NCI-H2227 (cell line): ENCODE results near the gene HIPK3.
"Not testable (repeated sequence)": the region's sequence is repeated elsewhere in the genome, so short reads cannot be mapped to it uniquely, and the experiment has no call there.

Source experiments
- DNase-seq: peaks from one replicate; lab custom pipeline; 2025; ENCODE audit not compliant: unreplicated experiment; lab: John Stamatoyannopoulos, UW

Gene HIPK3

DNA sequence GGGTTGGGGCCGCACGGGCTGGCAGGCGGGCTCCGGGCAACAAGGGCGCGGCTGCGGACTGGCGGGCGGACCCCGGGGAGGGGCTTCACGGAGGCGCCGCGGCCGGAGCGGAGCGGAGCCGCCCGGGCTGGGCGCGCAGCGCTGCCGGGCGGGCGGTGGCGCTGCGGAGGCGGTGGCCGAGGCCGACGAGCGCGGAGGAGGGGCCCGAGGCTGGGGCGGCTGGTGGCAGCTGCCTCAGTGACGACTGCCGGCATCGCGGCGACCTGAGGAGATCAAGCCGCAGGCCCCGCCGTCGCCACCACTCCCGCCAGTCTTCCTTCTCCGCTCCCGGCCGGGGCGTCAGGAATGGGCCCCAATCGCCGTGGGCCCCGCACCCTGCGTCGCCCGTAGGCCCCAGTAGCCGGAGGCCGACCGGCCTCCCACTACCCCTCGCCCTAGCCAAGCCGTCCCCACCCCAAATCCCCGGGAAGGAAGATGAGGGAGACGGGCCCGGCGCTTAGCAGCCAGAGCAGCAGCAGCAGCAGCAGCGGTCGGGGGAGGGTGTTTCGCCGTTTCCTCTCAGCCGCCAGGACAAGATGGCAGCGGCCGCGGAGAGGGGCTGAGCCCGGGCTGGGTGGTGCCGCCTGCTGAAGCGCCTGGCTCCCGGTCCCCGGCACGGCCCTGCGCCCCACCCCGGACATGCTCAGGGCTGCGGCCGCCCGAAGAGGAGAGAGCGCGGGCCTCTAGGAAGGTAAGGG, at the start of gene HIPK3:
HIPK3 (plus strand) TSS at position 222 of the 737 bp plus-strand sequence.
- peak; percentile 91 for DNase-seq

DNA sequence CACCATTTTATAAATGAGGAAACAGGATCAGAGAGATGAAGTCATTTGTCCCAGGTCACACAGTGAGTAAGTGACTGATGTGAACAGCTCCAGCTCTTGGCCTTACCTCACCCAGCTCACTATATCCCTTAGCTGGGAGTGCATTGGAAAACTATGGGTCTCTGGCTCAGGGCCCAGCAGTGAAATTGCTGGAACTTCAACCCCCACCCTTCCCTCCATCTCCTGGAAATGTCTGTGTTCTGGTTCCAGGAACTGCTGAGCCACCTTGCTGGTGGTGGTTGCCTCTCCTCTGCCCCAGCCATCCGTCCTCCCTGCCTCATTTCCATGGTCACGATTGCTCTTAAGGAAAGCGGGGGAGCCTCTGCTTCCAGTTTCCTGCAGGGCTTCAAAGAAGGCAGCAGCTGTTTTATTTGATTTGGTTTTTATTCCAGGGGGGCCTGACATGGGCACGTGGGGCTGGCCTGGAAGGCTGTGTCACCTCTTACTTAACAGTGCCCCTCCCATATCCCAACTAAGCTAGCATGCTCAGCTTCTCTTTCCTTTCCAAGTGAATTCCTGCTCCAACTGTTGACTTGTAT, 49.7 kb upstream of the HIPK3 start:
- DNase-seq: no peak

DNA sequence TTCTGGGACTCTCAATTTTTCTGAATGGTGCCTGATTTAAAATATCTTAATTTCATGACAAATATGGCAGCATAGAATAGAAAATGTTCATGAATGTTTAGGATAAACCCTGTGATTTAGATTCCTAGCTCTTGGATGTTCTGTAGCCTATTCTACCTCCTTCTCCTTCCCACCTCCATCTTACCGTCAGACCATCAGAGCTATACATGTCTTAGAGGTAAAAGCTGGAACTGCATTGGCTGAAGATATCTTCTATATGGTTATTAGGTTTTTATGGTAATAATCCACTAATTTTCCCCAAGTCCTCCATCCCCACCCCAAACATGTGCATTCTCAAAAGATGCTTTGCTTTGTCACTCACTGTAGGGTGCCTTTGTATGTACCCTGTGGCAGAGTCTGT, 49.0 kb upstream of the HIPK3 start:
- no peak for DNase-seq

DNA sequence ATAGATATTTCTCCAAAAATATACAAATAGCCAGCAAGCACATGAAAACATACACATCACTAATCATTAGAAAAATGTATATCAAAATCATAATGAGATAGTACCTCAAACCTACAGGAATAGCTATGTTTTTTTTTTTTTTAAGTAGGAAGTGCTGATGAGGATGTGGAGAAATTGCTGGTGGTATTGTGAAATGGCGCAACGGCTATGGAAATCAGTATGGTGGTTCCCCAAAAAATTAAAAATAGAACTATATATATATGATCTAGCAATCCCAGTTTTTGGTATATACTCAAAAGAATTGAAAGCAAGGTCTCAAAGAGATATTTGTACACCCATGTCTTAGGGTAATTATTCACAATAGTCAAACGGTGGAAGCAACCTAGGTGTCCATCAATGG, 46.0 kb upstream of the HIPK3 start:
- DNase-seq: no peak

DNA sequence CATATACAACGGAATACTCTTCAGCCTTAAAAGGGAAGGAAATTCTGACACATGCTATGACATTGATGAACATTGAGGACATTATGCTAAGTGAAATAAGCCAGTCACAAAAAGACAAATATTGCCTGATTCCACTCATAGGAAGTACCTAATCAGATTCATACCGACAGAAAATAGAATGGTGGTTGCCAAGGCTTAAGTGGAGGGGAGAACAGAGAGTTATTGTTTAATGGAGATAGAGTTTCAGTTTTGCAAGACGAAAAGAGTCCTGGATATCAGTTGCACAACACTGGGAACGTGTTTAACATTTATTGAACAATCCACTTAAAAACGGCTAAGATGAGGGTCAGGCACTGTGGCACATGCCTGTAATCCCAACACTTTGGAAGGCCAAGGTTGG, 45.6 kb upstream of the HIPK3 start:
- no peak for DNase-seq

DNA sequence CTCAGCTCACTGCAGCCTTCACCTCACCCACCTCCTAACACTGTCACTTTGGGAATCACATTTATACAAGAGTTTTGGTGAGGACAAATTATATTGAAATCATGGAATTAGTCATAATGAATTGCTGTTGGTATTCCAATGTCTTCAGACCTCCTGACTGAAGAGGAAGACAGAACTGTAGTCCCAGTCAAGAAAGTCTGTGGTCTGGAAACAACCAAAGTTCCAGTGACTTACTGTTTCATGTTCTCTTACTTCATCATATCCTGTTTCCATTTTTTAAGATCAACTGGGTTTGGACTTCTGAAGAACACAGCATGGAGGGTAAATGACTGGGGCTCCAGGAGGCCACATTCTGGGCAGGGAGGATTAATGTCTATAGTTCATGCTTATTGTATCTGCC, 43.0 kb upstream of the HIPK3 start:
- DNase-seq: no peak

DNA sequence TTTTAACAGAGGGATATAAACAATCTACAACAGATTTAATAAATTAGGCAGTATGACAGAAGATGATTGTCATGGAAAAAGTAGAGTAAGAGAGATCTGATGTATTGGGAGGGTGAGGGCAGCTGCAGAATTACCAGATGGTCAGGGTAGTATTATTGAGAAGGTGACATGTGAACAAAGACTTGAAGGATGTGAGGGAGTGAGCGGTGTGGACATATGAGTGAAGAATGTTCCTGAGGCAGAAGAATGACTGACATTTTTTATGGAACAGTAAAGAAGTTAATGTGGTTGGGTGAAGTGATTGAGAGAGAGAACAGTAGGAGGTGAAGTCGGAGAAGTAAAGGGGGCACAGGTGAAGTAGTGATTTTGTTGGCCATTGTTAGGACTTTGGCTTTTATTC, 42.4 kb upstream of the HIPK3 start:
- DNase-seq: no peak

DNA sequence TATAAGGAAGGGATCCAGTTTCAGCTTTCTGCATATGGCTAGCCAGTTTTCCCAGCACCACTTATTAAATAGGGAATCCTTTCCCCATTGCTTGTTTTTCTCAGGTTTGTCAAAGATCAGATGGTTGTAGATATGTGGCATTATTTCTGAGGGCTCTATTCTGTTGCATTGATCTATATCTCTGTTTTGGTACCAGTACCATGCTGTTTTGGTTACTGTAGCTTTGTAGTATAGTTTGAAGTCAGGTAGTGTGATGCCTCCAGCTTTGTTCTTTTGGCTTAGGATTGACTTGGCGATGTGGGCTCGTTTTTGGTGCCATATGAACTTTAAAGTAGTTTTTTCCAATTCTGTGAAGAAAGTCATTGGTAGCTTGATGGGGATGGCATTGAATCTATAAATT, 40.5 kb upstream of the HIPK3 start:
- DNase-seq: not testable (repeated sequence)

DNA sequence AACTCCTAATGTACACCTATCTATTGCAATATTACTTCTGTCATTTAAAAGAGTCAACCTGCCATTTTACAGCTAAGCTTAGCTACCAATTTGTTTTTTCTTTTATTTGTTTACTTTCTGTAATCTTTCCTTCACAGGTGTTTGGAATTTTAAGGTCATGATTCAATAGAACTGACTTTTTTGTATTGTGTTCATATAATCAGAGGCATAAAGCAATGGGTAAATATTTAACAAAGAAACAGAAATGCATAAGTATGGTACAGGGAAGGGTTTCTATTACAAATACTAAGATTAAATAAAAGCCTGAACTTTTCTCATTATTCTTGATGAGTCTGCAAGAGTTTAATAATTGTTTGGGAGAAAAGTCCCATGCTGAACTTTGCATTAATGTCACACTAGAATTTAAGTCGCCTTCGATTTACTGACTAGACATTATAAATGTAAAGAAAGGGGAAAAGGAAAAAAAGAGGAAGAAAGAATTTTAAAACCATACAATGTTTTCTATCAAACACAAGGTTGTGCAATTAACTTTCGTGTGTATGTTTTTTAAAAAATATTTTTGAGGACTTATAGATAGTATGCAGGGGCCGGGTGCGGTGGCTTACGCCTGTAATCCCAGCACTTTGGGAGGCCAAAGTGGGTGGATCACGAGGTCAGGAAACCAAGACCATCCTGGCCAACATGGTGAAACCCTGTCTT, 35.0 kb upstream of the HIPK3 start:
- no peak for DNase-seq

DNA sequence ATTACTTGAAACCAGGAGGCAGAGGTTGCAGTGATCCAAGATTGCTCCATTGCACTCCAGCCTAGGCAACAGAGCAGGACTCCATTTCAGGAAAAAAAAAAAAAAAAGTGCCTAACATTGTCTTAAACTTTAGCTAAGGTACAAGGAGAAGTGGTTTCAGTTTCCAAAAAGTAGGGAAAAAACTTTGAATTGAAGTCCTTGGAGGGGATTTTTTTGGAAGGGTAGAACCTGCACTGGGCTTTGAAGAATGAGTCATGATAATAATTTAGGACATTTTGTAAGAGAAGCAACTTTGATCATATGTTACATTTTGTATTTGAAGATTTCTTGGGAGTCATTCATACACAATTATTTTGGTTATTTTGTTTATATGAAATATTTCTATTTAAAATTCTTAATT, 31.8 kb upstream of the HIPK3 start:
- no peak for DNase-seq

DNA sequence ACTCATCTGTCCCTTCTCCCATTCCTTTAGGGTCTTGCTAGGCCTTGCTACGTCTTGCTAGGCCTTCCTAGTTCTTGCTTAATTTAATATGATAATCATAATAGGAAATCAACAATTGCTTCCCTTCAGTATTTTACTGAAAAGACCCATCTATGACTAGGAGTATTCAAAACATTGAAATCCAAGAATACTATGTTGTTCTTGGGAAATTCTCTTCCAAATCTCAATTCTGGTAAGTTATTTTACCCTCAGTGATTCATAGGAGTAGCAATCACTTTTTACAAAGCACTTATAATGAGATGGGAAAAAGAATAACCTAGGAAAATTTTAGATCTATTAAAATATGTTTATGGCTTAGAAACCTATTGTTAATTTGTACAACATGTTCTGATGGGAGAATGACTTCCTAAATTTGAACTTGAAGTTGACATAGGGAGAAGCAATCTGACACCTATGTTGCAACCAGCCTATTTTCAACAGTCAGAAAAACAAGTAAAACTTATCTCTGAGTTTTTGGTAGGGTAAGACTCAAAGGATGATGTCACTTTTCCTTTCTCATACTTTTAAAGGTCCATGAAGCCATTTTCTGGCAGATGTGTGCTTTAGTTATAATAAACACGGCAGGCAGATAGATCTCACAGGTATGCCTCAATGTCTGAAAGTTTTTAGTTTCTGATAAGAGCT, 29.5 kb upstream of the HIPK3 start:
- DNase-seq: no peak

DNA sequence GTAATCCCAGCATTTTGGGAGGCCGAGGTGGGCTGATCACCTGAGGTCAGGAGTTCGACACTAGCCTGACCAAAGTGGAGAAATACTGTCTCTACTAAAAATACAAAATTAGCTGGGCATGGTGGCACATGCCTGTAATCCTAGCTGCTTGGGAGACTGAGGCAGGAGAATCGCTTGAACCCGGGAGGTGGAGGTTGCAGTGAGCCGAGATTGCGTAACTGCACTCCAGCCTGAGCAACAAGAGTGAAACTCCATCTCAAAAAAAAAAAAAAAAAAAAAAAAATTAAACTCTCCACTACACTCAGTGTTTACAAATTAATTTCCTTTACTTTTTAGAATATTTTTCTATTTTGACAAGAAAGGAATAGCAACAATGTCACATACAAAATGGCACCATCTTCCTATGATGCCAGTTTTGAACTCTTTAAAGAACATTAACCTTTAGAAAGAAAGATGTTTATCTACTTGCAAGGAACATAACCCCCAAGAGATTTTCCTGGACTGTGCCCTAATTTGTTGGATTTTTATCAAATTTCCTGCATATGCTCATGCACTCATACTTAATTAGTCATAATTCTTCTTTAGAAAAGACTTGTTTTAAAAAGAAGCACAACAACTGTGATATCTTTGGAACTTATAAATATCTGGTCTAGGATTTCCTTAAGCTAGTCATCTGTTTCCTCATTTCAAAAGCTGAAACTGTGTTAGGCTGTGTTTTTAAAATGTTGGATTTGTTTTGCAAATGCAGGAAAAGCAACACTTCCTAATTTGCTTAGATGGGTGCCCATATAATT, 22.6 kb upstream of the HIPK3 start:
- DNase-seq: no peak

DNA sequence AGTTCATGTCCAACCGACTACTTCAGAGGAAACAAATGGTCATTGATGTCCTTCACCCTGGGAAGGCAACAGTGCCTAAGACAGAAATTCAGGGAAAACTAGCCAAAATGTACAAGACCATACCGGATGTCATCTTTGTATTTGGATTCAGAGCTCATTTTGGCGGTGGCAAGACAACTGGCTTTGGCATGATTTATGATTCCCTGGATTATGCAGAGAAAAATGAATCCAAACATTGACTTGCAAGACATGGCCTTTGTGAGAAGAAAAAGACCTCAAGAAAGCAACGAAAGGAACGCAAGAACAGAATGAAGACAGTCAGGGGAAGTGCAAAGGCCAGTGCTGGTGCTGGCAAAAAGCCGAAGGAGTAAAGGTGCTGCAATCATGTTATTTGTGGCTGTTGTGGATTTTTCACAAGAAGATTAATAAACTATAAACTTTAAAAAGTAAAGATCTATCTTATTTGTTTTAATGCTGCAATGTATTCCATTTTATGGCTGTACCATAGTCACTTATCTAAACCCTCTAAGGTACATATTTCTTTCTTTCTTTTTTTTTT, 20.1 kb upstream of the HIPK3 start:
- DNase-seq: no peak

DNA sequence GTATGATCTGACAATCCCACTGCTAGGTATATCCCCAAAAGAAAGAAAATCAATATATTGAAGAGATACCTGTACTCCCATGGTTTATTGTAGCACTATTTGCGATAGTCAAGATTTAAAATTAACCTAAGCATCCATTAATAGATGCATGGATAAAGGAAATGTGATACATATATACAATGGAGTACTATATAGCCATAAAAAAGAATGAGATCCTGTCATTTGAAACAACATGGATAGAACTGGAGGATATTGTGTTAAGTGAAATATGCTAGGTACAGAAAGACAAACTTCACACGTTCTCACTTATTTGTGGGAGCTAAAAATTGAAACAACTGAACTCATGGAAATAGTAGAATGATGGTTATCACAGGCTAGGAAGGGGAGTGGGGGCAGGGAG, 14.6 kb upstream of the HIPK3 start:
- no peak for DNase-seq

DNA sequence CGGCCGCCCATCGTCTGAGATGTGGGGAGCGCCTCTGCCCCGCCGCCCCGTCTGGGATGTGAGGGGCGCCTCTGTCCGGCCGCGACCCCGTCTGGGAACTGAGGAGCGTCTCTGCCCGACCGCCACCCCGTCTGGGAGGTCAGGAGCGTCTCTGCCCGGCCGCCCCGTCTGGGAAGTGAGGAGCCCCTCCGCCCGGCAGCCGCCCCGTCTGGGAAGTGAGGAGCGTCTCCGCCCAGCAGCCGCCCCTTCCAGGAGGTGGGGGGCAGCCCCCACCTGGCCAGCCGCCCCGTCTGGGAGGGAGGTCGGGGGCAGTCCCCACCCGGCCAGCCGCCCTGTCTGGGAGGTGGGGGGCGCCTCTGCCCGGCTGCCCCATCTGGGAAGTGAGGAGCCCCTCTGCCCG, 13.5 kb upstream of the HIPK3 start:
- DNase-seq: not testable (repeated sequence)

DNA sequence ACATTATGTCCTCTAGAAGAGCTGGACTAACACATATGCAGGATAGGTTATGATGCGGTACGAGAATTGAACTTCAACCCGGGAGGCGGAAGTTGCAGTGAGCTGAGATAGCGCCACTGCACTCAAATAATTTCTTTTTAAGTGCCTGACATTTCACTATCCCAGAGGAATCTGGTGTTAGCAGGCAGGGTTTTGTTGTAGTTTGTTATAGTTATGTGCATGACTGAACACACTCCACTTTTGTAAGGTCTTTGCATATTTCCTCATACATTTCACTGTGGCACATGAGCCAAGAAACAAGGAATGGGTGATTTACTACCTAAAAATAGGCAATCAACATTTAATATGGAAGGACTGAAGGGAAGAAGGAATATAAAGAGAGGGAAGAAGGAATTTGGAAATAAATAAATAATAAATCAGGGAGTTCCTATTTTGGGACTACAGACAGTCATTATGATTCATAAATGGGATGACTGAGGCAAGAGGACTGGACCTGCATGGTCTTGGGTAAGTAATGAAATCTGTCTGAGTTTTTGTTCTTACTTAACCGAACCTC, 8.7 kb upstream of the HIPK3 start:
- DNase-seq: no peak

DNA sequence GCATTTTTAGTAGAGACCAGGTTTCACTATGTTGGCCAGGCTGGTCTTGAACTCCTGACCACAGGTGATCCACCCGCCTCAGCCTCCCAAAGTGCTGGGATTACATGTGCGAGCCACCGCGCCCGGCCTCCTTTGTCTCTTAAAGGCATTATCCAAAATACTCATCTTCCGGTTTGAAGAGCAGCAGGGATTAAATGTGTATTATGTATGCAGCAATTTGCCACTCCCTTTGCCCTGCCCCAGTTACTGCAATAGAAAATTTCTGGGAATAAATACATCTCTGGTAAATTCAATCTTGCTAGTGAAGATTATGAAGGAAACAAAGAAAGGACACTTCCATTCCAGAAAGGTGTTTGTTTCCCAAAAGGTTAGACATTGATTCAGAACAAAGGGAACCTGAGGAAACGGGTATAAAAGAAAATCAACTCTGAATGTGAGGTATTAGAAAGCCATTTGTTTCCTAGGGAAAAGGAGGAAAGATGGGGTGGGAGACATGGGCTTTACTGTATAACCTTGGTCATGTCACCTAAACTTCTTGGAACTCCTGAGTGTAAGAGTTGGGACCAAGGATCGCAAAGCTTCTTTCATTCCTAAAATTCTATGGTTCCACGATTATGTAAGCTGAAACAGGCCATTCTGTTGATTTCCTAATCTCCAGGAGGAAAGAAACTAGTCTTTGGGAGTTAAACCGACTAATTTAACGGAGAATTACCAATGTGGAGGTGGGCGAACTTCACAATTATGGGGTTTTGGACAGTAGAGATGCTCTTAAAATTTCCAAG, 959 bp upstream of the HIPK3 start:
- DNase-seq: peak; percentile 54

DNA sequence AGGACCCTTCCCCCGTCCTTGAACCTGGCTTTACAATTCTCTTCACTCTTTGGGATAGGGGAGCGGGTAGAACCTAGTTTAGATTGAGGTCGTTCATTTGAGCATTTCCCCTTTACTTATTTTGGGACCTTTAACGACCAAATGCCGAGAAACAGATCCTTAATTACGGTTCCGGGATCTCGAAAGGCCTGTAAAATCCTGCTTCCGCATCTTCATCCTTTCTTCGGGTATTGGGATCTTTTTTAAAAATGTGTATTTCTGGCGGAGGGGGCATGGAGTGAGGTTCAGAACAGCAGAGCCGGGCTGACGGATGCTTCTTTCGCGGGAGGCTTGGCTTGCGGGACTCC, 395 bp upstream of the HIPK3 start:
- DNase-seq: no peak

DNA sequence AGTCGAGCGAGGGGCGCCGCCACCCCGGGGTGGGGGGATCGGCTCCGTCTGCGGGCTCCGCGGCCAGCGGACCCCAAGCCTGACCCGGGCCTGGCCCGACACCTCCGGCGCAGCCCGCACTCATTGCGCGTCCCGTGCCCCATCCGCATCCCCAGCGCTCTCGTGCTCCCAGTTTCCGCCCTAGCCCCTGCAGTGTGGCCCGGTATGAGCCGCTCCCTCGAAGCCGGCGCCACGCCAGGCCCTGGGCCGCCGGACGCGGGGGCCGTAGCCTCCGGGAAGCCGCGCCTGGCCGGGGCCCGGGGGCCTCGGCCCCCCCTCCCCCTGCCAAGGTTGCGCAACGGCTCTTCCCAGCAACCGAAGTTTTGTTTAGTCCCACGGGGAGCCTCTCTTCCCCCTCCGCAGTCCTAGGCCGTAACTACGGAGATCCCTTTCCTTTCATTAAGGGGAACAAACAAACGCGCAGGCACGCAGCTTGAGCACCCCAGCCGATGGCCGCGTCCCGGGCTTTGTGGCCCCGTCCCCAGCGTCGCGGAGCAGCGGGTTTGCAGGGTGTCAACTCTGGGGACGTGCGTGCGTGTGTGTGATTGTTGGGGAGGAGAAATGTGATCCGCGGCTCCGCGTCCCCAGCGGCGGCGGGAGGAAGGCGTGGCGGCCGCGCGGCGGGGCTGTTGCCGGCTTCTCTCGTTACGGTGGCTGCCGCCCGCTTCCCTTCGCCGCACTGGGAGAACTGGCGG, 883 bp downstream of the HIPK3 start:
- DNase-seq: peak; percentile 79
